Endothelial cell of umbilical vein (primary cell): ENCODE measurements around the gene DMRTB1. TPM values are rescaled to one million over a fixed set of nuclear protein-coding genes. Genes with fewer than 3 reads are reported as not detected.

ENCODE experiments used
- BruUV-seq: library from RNA; stranded (reverse); fragments of 400-500 nt; replicated peaks from 2 replicates; lab custom pipeline; 2021; lab: Mats Ljungman, UMichigan
- CTCF ChIA-PET: fragments of 300-600, 350-600 bp; sonication (Branson Sonifier 250); formaldehyde crosslinking; loops from one replicate; lab custom pipeline; 2021; ENCODE audit warnings: antibody characterized with exemption, inconsistent platforms; lab: Charles Lee
- POLR2A ChIA-PET: fragments of 300-600, 350-600 bp; sonication (Branson Sonifier 250); formaldehyde crosslinking; loops from one replicate; lab custom pipeline; 2021; ENCODE audit warnings: antibody characterized with exemption, inconsistent platforms; lab: Charles Lee
- DNase-seq: peaks from one replicate; pipeline ENCODE4 v3.0.0-alpha.2; 2011; ENCODE audit warnings: low read depth, low spot score
- FAIRE-seq: peaks from 2 replicates; lab custom pipeline; 2011; peaks lifted over from hg19 to GRCh38; lab: Jason Lieb, UNC
- H2AFZ ChIP-seq: 2 replicates; pipeline ENCODE4 v1.6.0; 2012; ENCODE audit warnings: low read depth, low read length, control low read depth, inconsistent platforms
- H3K27ac ChIP-seq: 2 replicates; pipeline ENCODE4 v1.5.1; 2011; ENCODE audit warnings: low read depth, mild to moderate bottlenecking, control low read depth, low read length, moderate library complexity; ENCODE audit not compliant: insufficient read depth
- H3K27me3 ChIP-seq, 2 experiments: 2 replicates each; pipeline versions ENCODE4 v1.6.0 to v1.6.1; 2011; ENCODE audit warnings: low read length in 2 of 2, mixed read lengths in 1 of 2; ENCODE audit not compliant: control insufficient read depth in 2 of 2, insufficient read depth in 2 of 2
- H3K36me3 ChIP-seq, 2 experiments: 2 replicates in 1 of 2; 3 replicates in 1 of 2; pipeline ENCODE4 v1.5.1; 2011; ENCODE audit warnings: low read length in 2 of 2, mild to moderate bottlenecking in 1 of 2, moderate library complexity in 1 of 2; ENCODE audit not compliant: control insufficient read depth in 2 of 2, insufficient read depth in 2 of 2; ENCODE audit errors: extremely low read depth in 1 of 2
- H3K4me1 ChIP-seq: 3 replicates; pipeline ENCODE4 v1.5.1; 2011; ENCODE audit warnings: mild to moderate bottlenecking, low read length; ENCODE audit not compliant: control insufficient read depth, insufficient read depth; ENCODE audit errors: extremely low read depth
- H3K4me2 ChIP-seq: 2 replicates; pipeline ENCODE4 v1.6.1; 2011; ENCODE audit warnings: low read length, control low read depth, mixed read lengths; ENCODE audit not compliant: insufficient read depth
- H3K4me3 ChIP-seq, 3 experiments: fragments of 200-600 bp in 1 of 3; sonication (generic), shearing (Covaris generic) in 1 of 3; replicated peaks in 1 of 3; 2 replicates each; pipeline ENCODE4 v1.5.1; 2011 to 2016; ENCODE audit warnings: control low read depth in 3 of 3, low read length in 3 of 3, mild to moderate bottlenecking in 2 of 3, inconsistent platforms in 1 of 3, low read depth in 1 of 3, moderate library complexity in 1 of 3; ENCODE audit not compliant: insufficient read depth in 1 of 3
- H3K79me2 ChIP-seq: 2 replicates; pipeline ENCODE4 v1.6.0; 2012; ENCODE audit warnings: low read length, inconsistent platforms; ENCODE audit not compliant: control insufficient read depth, insufficient read depth
- H3K9ac ChIP-seq: replicated peaks from 2 replicates; pipeline ENCODE3; 2011; ENCODE audit warnings: low read length, control low read depth; ENCODE audit not compliant: insufficient read depth; ENCODE audit errors: extremely low read depth
- H3K9me1 ChIP-seq: replicated peaks from 3 replicates; pipeline ENCODE4 v1.6.0; 2011; ENCODE audit warnings: mild to moderate bottlenecking, low read length; ENCODE audit not compliant: control insufficient read depth, insufficient read depth; ENCODE audit errors: extremely low read depth
- H3K9me3 ChIP-seq: replicated peaks from 2 replicates; pipeline ENCODE4 v1.5.1; 2012; ENCODE audit warnings: low read length, inconsistent platforms; ENCODE audit not compliant: control insufficient read depth, insufficient read depth
- H4K20me1 ChIP-seq: replicated peaks from 2 replicates; pipeline ENCODE3; 2011; ENCODE audit warnings: mild to moderate bottlenecking, low read length; ENCODE audit not compliant: control insufficient read depth, insufficient read depth; ENCODE audit errors: extremely low read depth
- EZH2 ChIP-seq: IDR thresholded peaks from 2 replicates; pipeline ENCODE4 v1.6.1; 2012; ENCODE audit warnings: borderline replicate concordance, low read depth, mild to moderate bottlenecking, moderate library complexity, low read length, inconsistent platforms; ENCODE audit not compliant: severe bottlenecking
- FOS ChIP-seq: IDR thresholded peaks from 2 replicates; pipeline ENCODE4 v1.6.1; 2011; ENCODE audit warnings: mild to moderate bottlenecking, low read length, moderate library complexity, borderline replicate concordance; ENCODE audit not compliant: insufficient read depth
- GATA2 ChIP-seq: IDR thresholded peaks from 2 replicates; pipeline ENCODE4 v1.7.0; 2011; ENCODE audit warnings: low read depth, mild to moderate bottlenecking, moderate library complexity, mixed read lengths, low read length; ENCODE audit not compliant: insufficient read length, insufficient read depth
- JUN ChIP-seq: IDR thresholded peaks from 2 replicates; pipeline ENCODE4 v1.6.1; 2011; ENCODE audit warnings: borderline replicate concordance, low read depth; ENCODE audit not compliant: insufficient read length, insufficient read depth
- MYC ChIP-seq: IDR thresholded peaks from one replicate; pipeline ENCODE4 v1.6.1; 2011; ENCODE audit warnings: mild to moderate bottlenecking, low read depth, low read length
- POLR2A ChIP-seq: IDR thresholded peaks from 2 replicates; pipeline ENCODE4 v1.6.1; 2012; ENCODE audit warnings: low read depth, mild to moderate bottlenecking, control low read depth, low read length
- POLR2AphosphoS5 ChIP-seq: IDR thresholded peaks from 2 replicates; pipeline ENCODE4 v1.6.1; 2012; ENCODE audit warnings: low read depth, mild to moderate bottlenecking, control low read depth, low read length, moderate library complexity; ENCODE audit not compliant: insufficient read depth
- dilution Hi-C: fragments of 300-500 bp; cut with MboI; formaldehyde crosslinking; loops from one replicate; pipeline ENCODE4 v1.15.0; 2019; ENCODE audit warnings: low sequenced_read_pairs; ENCODE audit not compliant: extremely low pct_ligation_motif_present
- intact Hi-C: fragments of 100-400 bp; cut with micrococcal nuclease; formaldehyde crosslinking; loops from one replicate; pipeline ENCODE4 v1.10.0; 2022
- polyA plus RNA-seq, 4 experiments: library from polyadenylated mRNA; depleted of rRNA in 3 of 4; stranded (reverse) in 3 of 4; unstranded in 1 of 4; fragments of >200 nt; gene quantifications; 2 replicates each; pipeline versions ENCODE4 v1.2.1 to v1.2.3, GENCODE V29; 2011 to 2012; ENCODE audit warnings: missing spikeins in 1 of 4
- total RNA-seq: library from RNA; stranded (reverse); gene quantifications from 2 replicates; pipeline ENCODE4 v1.2.3, GENCODE V29; 2021
- TF ChIP-seq, protein P1 (sequence below), 2 donors: IDR thresholded peaks; 1 replicate in 1 of 2; 2 replicates in 1 of 2; pipeline ENCODE4 v1.5.1; 2011; ENCODE audit warnings: low read length in 2 of 2, mild to moderate bottlenecking in 2 of 2, moderate library complexity in 2 of 2, control low read depth in 1 of 2, inconsistent platforms in 1 of 2, low read depth in 1 of 2; ENCODE audit not compliant: insufficient read depth in 1 of 2; ENCODE audit errors: extremely low read depth in 1 of 2
- TF ChIP-seq, protein P2 (sequence below): IDR thresholded peaks from 2 replicates; pipeline ENCODE4 v1.6.1; 2011; ENCODE audit not compliant: insufficient read depth, insufficient read length

The DMRTB1 gene
- total and polyA plus RNA-seq, 2 donors (not counting 3 experiments of a cell fraction or from before 2014, with no cell fraction given) = not detected

DNA sequence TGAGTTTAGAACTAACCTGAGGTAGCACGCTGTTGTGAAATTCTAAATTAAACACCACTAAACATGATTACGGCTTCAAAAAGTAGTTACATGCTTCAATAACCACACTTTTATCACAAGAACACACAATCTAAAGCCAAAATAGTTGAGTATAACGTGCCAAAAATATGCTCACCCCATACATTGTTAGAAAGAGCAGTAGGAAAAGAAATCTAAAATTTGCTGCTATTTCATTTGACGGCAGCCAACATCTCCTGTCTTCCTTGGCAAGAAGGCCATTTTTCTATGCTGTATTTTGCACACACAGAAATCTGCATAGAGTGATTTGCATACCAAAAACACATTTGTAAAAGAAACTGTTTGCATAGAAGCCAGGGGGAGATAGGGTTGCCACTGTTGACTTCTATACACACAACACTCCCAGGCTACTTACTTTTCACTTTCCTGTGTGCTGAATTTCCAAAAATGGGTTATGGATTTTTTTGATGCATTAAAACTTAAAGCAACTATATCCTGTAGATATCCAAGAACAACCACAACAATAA is 42.9 kb upstream of the DMRTB1 start:
- intact Hi-C loops = no loop called here
- CTCF ChIA-PET = no interaction called here

More for the DNA sequence above, 42.9 kb upstream of the DMRTB1 start:
- BruUV-seq = no TSS peak
- H3K4me1 ChIP-seq = no peaks in the 10 kb centered on the region
- no peaks in the 10 kb centered on the region for H3K9me1 ChIP-seq
- no peaks in the 10 kb centered on the region for H4K20me1 ChIP-seq
- POLR2A ChIA-PET = no interaction called here
- H3K27ac ChIP-seq = no peak overlapping the region
- H3K4me3 ChIP-seq = no peak overlapping the region
- H3K4me2 ChIP-seq = no peak overlapping the region
- no peaks in the 10 kb centered on the region for H3K79me2 ChIP-seq
- dilution Hi-C loops = no loop called here
- no peak for DNase-seq
- TF ChIP-seq, protein P1, sequence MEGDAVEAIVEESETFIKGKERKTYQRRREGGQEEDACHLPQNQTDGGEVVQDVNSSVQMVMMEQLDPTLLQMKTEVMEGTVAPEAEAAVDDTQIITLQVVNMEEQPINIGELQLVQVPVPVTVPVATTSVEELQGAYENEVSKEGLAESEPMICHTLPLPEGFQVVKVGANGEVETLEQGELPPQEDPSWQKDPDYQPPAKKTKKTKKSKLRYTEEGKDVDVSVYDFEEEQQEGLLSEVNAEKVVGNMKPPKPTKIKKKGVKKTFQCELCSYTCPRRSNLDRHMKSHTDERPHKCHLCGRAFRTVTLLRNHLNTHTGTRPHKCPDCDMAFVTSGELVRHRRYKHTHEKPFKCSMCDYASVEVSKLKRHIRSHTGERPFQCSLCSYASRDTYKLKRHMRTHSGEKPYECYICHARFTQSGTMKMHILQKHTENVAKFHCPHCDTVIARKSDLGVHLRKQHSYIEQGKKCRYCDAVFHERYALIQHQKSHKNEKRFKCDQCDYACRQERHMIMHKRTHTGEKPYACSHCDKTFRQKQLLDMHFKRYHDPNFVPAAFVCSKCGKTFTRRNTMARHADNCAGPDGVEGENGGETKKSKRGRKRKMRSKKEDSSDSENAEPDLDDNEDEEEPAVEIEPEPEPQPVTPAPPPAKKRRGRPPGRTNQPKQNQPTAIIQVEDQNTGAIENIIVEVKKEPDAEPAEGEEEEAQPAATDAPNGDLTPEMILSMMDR (IDR thresholded peaks at IDR 0.05; ENCODE audit: extremely low read depth in 1 of 2, insufficient read depth in 1 of 2, low read depth in 1 of 2, low read length in 2 of 2) = no peak
- no peak for TF ChIP-seq POLR2A
- TF ChIP-seq GATA2 = no peak
- no peak for TF ChIP-seq FOS
- no peak for TF ChIP-seq MYC
- TF ChIP-seq, protein P2, sequence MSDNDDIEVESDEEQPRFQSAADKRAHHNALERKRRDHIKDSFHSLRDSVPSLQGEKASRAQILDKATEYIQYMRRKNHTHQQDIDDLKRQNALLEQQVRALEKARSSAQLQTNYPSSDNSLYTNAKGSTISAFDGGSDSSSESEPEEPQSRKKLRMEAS = no peak
- TF ChIP-seq JUN = no peak
- TF ChIP-seq POLR2AphosphoS5 = no peak
- no peak for TF ChIP-seq EZH2
- no peak overlapping the region for H2AFZ ChIP-seq
- no peaks in the 10 kb centered on the region for H3K36me3 ChIP-seq
- no peak for FAIRE-seq
- H3K9me3 ChIP-seq = no peaks in the 10 kb centered on the region
- H3K27me3 ChIP-seq = peaks cover 16 to 36% of the 10 kb centered on the region in 2 experiments
- no peak overlapping the region for H3K9ac ChIP-seq
